Calu3 (cell line): ENCODE measurements around the gene MISP. TPM values are rescaled to one million over a fixed set of nuclear protein-coding genes. Genes with fewer than 3 reads are reported as not detected.

Source experiments
- BruUV-seq: library from RNA; stranded (reverse); fragments of 400-500 nt; replicated peaks from 2 replicates; lab custom pipeline; 2021; lab: Mats Ljungman, UMichigan
- CTCF ChIA-PET: fragments of 300-600 bp; sonication (Branson Sonifier 250); formaldehyde crosslinking; loops from one replicate; lab custom pipeline; 2022; ENCODE audit warnings: antibody characterized with exemption; lab: Charles Lee
- DNase-seq: peaks from one replicate; pipeline ENCODE4 v3.0.0; 2022
- H3K27ac Mint-ChIP-seq: one replicate; pipeline ENCODE4 v1.8.0; 2022; ENCODE audit warnings: mixed read lengths; ENCODE audit not compliant: unreplicated experiment
- H3K27me3 Mint-ChIP-seq: one replicate; pipeline ENCODE4 v1.8.0; 2022; ENCODE audit warnings: mixed read lengths; ENCODE audit not compliant: unreplicated experiment
- H3K36me3 Mint-ChIP-seq: one replicate; pipeline ENCODE4 v1.8.0; 2022; ENCODE audit warnings: mild to moderate bottlenecking, moderate library complexity, mixed read lengths; ENCODE audit not compliant: insufficient read depth, unreplicated experiment
- H3K4me1 Mint-ChIP-seq: one replicate; pipeline ENCODE4 v1.8.0; 2022; ENCODE audit warnings: mild to moderate bottlenecking, low read depth, mixed read lengths; ENCODE audit not compliant: unreplicated experiment
- H3K4me3 Mint-ChIP-seq: one replicate; pipeline ENCODE4 v1.8.0; 2022; ENCODE audit warnings: mild to moderate bottlenecking, low read depth, moderate library complexity, mixed read lengths; ENCODE audit not compliant: unreplicated experiment
- H3K9me3 Mint-ChIP-seq: one replicate; pipeline ENCODE4 v1.8.0; 2022; ENCODE audit warnings: low read depth, mixed read lengths; ENCODE audit not compliant: unreplicated experiment
- CTCF ChIP-seq: fragments of 200-600 bp; IDR thresholded peaks from one replicate; pipeline ENCODE4 v1.8.0; 2022; ENCODE audit warnings: antibody characterized with exemption; ENCODE audit not compliant: unreplicated experiment
- intact Hi-C: fragments of 100-400 bp; cut with micrococcal nuclease; formaldehyde crosslinking; loops from one replicate; pipeline ENCODE4 v1.10.0; 2022; ENCODE audit not compliant: unreplicated experiment
- total RNA-seq: library from RNA; stranded (reverse); gene quantifications from 2 replicates; pipeline ENCODE4 v1.2.3, GENCODE V29; 2022

MISP gene
- total RNA-seq, 1 experiment from 2014 or later = 73.9 TPM

DNA sequence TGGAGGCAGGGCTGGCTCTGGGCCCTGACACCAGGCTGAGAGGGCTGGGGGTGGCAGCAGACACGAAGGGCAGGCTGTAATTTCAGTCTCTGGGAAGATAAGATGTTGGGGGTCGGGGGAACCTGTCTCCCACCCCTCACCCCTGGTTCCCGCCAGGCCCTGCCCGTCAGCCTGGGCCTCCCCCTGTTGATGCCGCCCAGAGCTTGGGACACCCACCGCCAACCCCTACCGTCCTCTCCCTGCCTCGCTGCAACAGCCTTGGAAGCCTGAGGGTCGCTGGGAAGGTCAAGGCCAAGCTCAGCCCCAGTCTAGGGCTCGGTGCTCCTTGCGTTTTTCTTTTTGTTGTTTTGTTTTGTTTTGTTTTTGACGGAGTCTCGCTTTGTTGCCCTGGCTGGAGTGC, 27.7 kb upstream of the MISP start:
- intact Hi-C loops = no loop called here
- no TSS peak for BruUV-seq
- no peak for TF ChIP-seq CTCF
- Mint-ChIP-seq H3K36me3 (peaks cover 8% of the 10 kb centered on the region), H3K9me3 (no peaks in the 10 kb centered on the region), H3K4me3 (no peak overlapping the region), H3K4me1 (no peaks in the 10 kb centered on the region), H3K27me3 (peaks cover 10% of the 10 kb centered on the region), H3K27ac (no peak overlapping the region)
- no peak for DNase-seq
- CTCF ChIA-PET = no interaction called here

DNA sequence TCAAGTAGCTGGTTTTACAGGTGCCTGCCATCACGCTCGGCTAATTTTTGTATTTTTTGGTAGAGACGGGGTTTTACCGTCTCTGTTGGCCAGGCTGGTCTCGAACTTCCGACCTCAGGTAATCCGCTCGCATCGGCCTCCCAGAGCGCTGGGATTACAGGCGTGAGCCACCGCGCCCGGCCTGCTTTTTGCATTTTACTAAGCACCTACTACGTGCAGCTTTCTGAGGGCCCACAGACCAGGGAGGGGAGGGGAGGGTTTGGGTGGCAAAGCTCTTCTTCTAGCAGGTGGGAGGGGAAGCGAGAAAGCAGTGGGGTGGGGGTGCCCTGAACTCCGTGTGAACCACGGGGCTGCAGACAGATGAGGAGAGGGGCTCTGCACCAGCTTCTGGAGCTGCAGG, 27.2 kb upstream of the MISP start:
- no peak overlapping the region for H3K27ac Mint-ChIP-seq
- peaks cover 5% of the 10 kb centered on the region for H3K27me3 Mint-ChIP-seq
- no peak for DNase-seq
- CTCF ChIA-PET = no interaction called here
- intact Hi-C loops = no loop called here
- H3K4me1 Mint-ChIP-seq = no peaks in the 10 kb centered on the region
- no TSS peak for BruUV-seq
- TF ChIP-seq CTCF = no peak
- no peak overlapping the region for H3K4me3 Mint-ChIP-seq
- peaks cover 8% of the 10 kb centered on the region for H3K36me3 Mint-ChIP-seq
- H3K9me3 Mint-ChIP-seq = no peaks in the 10 kb centered on the region

DNA sequence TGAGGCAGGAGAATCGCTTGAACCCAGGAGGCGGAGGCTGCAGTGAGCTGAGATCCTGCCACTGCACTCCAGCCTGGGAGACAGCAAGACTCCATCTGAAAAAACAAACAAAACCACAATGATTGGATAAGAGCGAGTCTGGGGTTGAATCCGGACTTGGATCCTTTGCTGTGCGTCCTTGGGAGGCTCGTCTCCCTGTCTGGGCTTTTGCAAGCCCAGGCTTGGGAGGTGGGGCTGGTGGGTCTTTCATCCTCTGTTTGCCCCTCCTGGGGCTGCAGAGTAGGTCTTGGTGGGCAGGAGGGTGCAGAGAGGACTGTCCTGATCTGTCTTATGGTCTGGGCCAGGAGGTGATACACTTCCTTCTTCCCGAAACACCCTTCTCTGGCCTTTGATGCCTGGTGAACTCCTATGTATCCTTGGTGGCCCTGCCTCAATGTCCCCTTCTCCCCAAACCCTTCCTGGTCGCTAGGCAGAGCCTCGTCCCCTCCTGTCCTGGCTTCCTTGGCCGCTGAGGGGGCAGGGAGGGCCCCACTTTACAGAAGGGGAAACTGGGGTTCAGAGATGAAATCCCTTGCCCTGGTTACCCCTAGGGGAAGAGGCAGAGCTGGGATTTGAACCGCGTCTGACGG, 25.3 kb upstream of the MISP start:
- intact Hi-C loops = no loop called here
- Mint-ChIP-seq H3K27me3 (no peaks in the 10 kb centered on the region), H3K4me1 (no peaks in the 10 kb centered on the region), H3K4me3 (no peak overlapping the region), H3K9me3 (no peaks in the 10 kb centered on the region), H3K27ac (no peak overlapping the region), H3K36me3 (peaks cover 8% of the 10 kb centered on the region)
- DNase-seq = no peak
- no peak for TF ChIP-seq CTCF
- no TSS peak for BruUV-seq
- CTCF ChIA-PET = no interaction called here

DNA sequence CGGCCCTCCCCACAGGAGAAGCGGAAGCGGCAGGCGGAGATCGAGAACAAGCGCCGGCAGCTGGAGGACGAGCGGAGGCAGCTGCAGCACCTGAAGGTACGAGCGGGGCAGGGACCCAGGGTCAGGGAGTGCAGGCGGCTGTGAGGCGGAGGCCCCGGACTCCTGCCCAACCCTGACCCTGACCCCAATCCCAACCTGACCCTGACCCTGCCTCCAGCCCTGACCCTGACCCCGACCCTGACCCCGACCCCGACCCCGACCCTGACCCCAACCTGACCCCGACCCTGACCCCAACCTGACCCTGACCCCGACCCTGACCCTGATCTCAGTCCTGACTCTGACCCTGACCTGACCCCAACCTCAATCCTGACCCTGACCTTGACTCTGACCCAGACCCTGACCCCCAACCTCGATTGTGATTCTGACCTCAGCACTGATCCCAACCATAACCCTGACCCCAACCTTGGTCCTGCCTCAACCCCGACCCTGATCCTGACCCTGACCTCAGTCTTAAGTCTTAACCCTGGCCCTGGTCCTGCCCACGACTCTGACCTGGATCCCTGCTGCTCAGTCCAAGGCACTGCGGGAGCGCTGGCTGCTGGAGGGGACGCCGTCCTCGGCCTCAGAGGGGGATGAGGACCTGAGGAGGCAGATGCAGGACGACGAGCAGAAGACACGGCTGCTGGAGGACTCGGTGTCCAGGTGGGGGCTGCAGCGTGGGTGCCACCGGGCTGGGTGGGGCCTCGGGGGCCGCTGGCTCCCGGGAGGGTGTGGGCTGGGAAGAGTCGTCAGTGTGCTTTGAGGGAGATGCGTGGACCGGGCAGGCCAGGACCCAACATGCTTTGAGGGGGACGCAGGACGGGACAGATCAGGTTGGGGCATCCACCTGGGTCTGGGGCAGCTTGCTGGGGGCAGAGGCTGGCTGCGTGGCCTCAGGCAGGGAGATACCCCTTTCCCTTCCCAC, 23.6 kb upstream of the MISP start:
- TF ChIP-seq CTCF = no peak
- peaks cover 8% of the 10 kb centered on the region for H3K36me3 Mint-ChIP-seq
- H3K27me3 Mint-ChIP-seq = no peaks in the 10 kb centered on the region
- intact Hi-C loops = no loop called here
- H3K27ac Mint-ChIP-seq = no peak overlapping the region
- no peaks in the 10 kb centered on the region for H3K9me3 Mint-ChIP-seq
- no peaks in the 10 kb centered on the region for H3K4me1 Mint-ChIP-seq
- H3K4me3 Mint-ChIP-seq = no peak overlapping the region
- CTCF ChIA-PET = no interaction called here
- DNase-seq = no peak
- no TSS peak for BruUV-seq
